Trophoblast cell (in vitro differentiated cells and primary cell): Measurements from ENCODE around the gene SORCS3.

Experiments
- DNase-seq, 2 donors: peaks; one replicate each; pipeline ENCODE4 v3.0.0-alpha.2; 2016
- H2AFZ ChIP-seq: 2 replicates; pipeline ENCODE4 v1.6.1; 2013; ENCODE audit warnings: low read length, moderate library complexity, mild to moderate bottlenecking; ENCODE audit not compliant: insufficient read depth, poor library complexity
- H2AK5ac ChIP-seq: 2 replicates; pipeline ENCODE4 v1.6.1; 2013; ENCODE audit warnings: mild to moderate bottlenecking, low read length
- H2BK120ac ChIP-seq: 2 replicates; pipeline ENCODE4 v1.6.1; 2013; ENCODE audit warnings: low read length, mild to moderate bottlenecking, moderate library complexity; ENCODE audit not compliant: insufficient read depth, poor library complexity
- H2BK12ac ChIP-seq: 2 replicates; pipeline ENCODE4 v1.6.1; 2013; ENCODE audit warnings: mild to moderate bottlenecking, low read length, moderate library complexity
- H2BK5ac ChIP-seq: 2 replicates; pipeline ENCODE4 v1.6.1; 2013; ENCODE audit warnings: low read length, low read depth, moderate library complexity, mild to moderate bottlenecking; ENCODE audit not compliant: poor library complexity
- H3K14ac ChIP-seq: 2 replicates; pipeline ENCODE4 v1.6.1; 2013; ENCODE audit warnings: mild to moderate bottlenecking, low read length
- H3K18ac ChIP-seq: 2 replicates; pipeline ENCODE4 v1.6.1; 2013; ENCODE audit warnings: mild to moderate bottlenecking, low read length
- H3K23ac ChIP-seq: 2 replicates; pipeline ENCODE4 v1.6.1; 2013; ENCODE audit warnings: low read length
- H3K27ac ChIP-seq: 2 replicates; pipeline ENCODE4 v1.5.1; 2013; ENCODE audit warnings: low read depth, mild to moderate bottlenecking, inconsistent platforms, low read length, moderate library complexity
- H3K27me3 ChIP-seq: 2 replicates; pipeline ENCODE4 v1.6.1; 2013; ENCODE audit warnings: inconsistent platforms, mild to moderate bottlenecking, low read length, moderate library complexity; ENCODE audit not compliant: insufficient read depth
- H3K36me3 ChIP-seq, 2 experiments: 1 replicate in 1 of 2; 2 replicates in 1 of 2; pipeline ENCODE4 v1.6.1; 2013; ENCODE audit warnings: low read length in 2 of 2, mild to moderate bottlenecking in 2 of 2, moderate library complexity in 1 of 2; ENCODE audit not compliant: insufficient read depth in 2 of 2, control insufficient read depth in 1 of 2
- H3K4ac ChIP-seq: 2 replicates; pipeline ENCODE4 v1.6.1; 2013; ENCODE audit warnings: low read depth, mild to moderate bottlenecking, low read length, moderate library complexity
- H3K4me1 ChIP-seq, 2 experiments: 1 replicate in 1 of 2; 2 replicates in 1 of 2; pipeline ENCODE4 v1.6.1; 2013; ENCODE audit warnings: low read length in 2 of 2, mild to moderate bottlenecking in 2 of 2, moderate library complexity in 1 of 2; ENCODE audit not compliant: insufficient read depth in 2 of 2, control insufficient read depth in 1 of 2
- H3K4me2 ChIP-seq: 2 replicates; pipeline ENCODE4 v1.6.1; 2013; ENCODE audit warnings: inconsistent platforms, mild to moderate bottlenecking, low read length, moderate library complexity
- H3K4me3 ChIP-seq: 2 replicates; pipeline ENCODE4 v1.5.1; 2013; ENCODE audit warnings: mild to moderate bottlenecking, low read depth, low read length, inconsistent platforms
- H3K79me1 ChIP-seq: one replicate; pipeline ENCODE4 v1.6.1; 2013; ENCODE audit warnings: low read length
- H3K79me2 ChIP-seq: 2 replicates; pipeline ENCODE4 v1.6.1; 2013; ENCODE audit warnings: low read length, mild to moderate bottlenecking; ENCODE audit not compliant: control insufficient read depth, insufficient read depth, poor library complexity
- H3K9ac ChIP-seq: 2 replicates; pipeline ENCODE4 v1.6.1; 2013; ENCODE audit warnings: mild to moderate bottlenecking, low read length
- H3K9me3 ChIP-seq: 2 replicates; pipeline ENCODE4 v1.6.1; 2013; ENCODE audit warnings: low read depth, mild to moderate bottlenecking, control low read depth, inconsistent platforms, low read length; ENCODE audit not compliant: insufficient read depth
- H4K12ac ChIP-seq: 2 replicates; pipeline ENCODE4 v1.6.1; 2013; ENCODE audit warnings: low read depth, mild to moderate bottlenecking, low read length, moderate library complexity
- H4K8ac ChIP-seq: 2 replicates; pipeline ENCODE4 v1.6.1; 2013; ENCODE audit warnings: low read depth, mild to moderate bottlenecking, low read length, moderate library complexity
- H4K91ac ChIP-seq: one replicate; pipeline ENCODE4 v1.6.1; 2013; ENCODE audit warnings: low read depth, mild to moderate bottlenecking, low read length, moderate library complexity
- whole genome bisulfite sequencing: extraction: QIAGEN DNeasy Blood & Tissue Kit; methylation state at CpG from one replicate; pipeline ENCODE4 v1.1.7; 2013; ENCODE audit warnings: missing lambda C conversion rate; ENCODE audit not compliant: insufficient read length, insufficient coverage; ENCODE audit errors: extremely low coverage; 5-methylcytosine and 5-hydroxymethylcytosine counted together

Gene SORCS3

DNA sequence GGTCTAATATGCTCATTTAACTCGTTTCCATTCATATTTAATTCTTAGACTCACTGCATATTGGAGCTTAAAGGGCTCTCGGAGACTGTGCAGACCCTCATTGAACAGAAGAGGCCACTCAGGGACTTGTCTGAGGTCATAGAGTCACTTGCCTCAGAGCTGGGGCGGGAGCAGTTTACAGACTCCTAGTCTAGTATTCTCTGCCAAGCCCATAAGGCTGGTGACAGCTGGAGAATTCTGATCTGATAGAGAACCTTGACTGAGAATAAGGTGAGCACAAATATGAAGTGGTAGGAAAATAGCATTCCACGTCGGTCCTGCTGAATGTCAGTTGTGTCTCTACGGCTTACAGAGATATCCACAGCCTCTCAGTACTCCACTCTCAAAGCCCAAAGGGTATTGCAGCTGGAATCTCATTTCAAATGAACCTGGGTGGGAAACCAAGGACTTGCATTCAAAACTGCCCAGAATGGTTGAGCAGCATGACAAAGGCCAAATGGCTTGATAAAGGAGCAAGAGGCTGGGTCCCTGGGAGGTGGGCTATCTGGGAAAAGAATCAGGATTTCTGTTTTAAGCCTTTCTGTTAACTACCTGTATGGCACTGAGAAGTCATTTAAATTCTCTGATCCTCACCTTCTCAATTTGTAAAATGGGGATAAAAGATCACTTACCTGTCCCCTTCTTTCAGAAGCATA is 283.2 kb downstream of the SORCS3 start:
- no CpG with 5 or more reads among the region's 6 CpGs for WGBS

DNA sequence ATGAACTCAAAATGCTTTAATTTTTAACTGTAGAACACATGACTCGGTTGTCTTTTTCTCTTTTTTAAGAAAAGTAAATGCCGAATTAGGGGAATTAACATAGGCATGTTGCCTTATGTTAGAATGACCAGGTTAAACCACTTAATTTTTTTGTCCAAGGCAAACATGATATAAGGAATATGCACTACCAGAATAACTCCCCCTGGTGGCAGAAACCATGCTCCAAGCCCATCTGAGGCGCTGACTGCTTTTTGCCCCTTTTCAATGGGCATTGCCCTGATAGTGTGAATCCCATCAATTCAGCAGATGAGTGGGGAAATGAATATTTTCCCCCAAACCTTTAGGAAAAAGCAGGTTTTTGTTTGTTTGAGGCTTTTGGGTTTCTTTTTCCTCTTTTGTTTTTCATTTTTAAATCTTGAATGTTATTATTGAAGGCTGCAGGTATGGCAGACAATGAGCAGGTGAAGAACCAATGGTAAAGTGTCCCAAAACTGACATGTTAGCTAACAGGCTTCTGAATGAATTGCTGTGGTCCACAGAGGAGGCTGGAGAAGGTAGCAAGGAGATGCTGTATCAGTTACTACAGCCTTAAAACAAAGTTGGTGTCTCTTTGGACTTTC is 284.3 kb downstream of the SORCS3 start:
- H3K23ac ChIP-seq = no peak overlapping the region
- no peak overlapping the region for H3K18ac ChIP-seq
- no peak overlapping the region for H2BK12ac ChIP-seq
- H3K4me1 ChIP-seq = no peaks in the 10 kb centered on the region
- H2AK5ac ChIP-seq = no peak overlapping the region
- no peaks in the 10 kb centered on the region for H3K36me3 ChIP-seq
- H2BK5ac ChIP-seq = no peak overlapping the region
- H3K79me1 ChIP-seq = no peaks in the 10 kb centered on the region
- no peaks in the 10 kb centered on the region for H3K27me3 ChIP-seq
- no peak overlapping the region for H2BK120ac ChIP-seq
- peak; percentile 32 to 69 for DNase-seq
- no peaks in the 10 kb centered on the region for H3K79me2 ChIP-seq
- no CpG with 5 or more reads among the region's 3 CpGs for WGBS
- no peak overlapping the region for H4K91ac ChIP-seq
- no peak overlapping the region for H3K9ac ChIP-seq
- no peak overlapping the region for H3K4me3 ChIP-seq
- H4K12ac ChIP-seq = no peak overlapping the region
- no peak overlapping the region for H3K4ac ChIP-seq
- no peak overlapping the region for H2AFZ ChIP-seq
- no peak overlapping the region for H3K14ac ChIP-seq
- H3K4me2 ChIP-seq = no peak overlapping the region
- H3K9me3 ChIP-seq = no peaks in the 10 kb centered on the region
- H3K27ac ChIP-seq = no peak overlapping the region
- no peak overlapping the region for H4K8ac ChIP-seq

More for the DNA sequence above, 283.2 kb downstream of the SORCS3 start:
- Histone ChIP-seq H3K23ac (no peak overlapping the region), H3K79me2 (no peaks in the 10 kb centered on the region), H3K9me3 (no peaks in the 10 kb centered on the region), H3K4me2 (no peak overlapping the region), H3K4me3 (no peak overlapping the region), H3K9ac (no peak overlapping the region), H3K4me1 (no peaks in the 10 kb centered on the region), H4K91ac (no peak overlapping the region), H3K27ac (no peak overlapping the region), H3K4ac (no peak overlapping the region), H3K18ac (no peak overlapping the region), H2BK12ac (no peak overlapping the region), H4K8ac (no peak overlapping the region), H2BK120ac (no peak overlapping the region), H3K36me3 (no peaks in the 10 kb centered on the region), H4K12ac (no peak overlapping the region), H2BK5ac (no peak overlapping the region), H3K14ac (no peak overlapping the region), H3K79me1 (no peaks in the 10 kb centered on the region), H2AFZ (no peak overlapping the region), H3K27me3 (no peaks in the 10 kb centered on the region), H2AK5ac (no peak overlapping the region)
- DNase-seq = no peak

- no peak overlapping the region for H4K12ac ChIP-seq
- H3K36me3 ChIP-seq = no peaks in the 10 kb centered on the region
- H2BK5ac ChIP-seq = no peak overlapping the region
- H3K27ac ChIP-seq = no peak overlapping the region
- no peak overlapping the region for H3K9ac ChIP-seq
- no peaks in the 10 kb centered on the region for H3K9me3 ChIP-seq
- no peaks in the 10 kb centered on the region for H3K79me1 ChIP-seq
- no peak overlapping the region for H3K18ac ChIP-seq
- no peak overlapping the region for H4K8ac ChIP-seq
- WGBS = no CpG with 5 or more reads among the region's 2 CpGs
- H3K4ac ChIP-seq = no peak overlapping the region
- no peak overlapping the region for H3K23ac ChIP-seq
- no peak overlapping the region for H2BK12ac ChIP-seq
- H3K14ac ChIP-seq = no peak overlapping the region
- no peaks in the 10 kb centered on the region for H3K27me3 ChIP-seq
- no peak for DNase-seq
- no peak overlapping the region for H4K91ac ChIP-seq
- H3K4me2 ChIP-seq = no peak overlapping the region
- no peaks in the 10 kb centered on the region for H3K4me1 ChIP-seq
- H2AK5ac ChIP-seq = no peak overlapping the region
- H2BK120ac ChIP-seq = no peak overlapping the region
- H3K79me2 ChIP-seq = no peaks in the 10 kb centered on the region
- no peak overlapping the region for H2AFZ ChIP-seq
- no peak overlapping the region for H3K4me3 ChIP-seq
Measured at GRCh38 chr10:104928734-104929133, 287.6 kb downstream of the SORCS3 start.

- Histone ChIP-seq H3K4me1 (no peaks in the 10 kb centered on the region), H3K79me1 (no peaks in the 10 kb centered on the region), H3K36me3 (no peaks in the 10 kb centered on the region), H2BK120ac (no peak overlapping the region), H4K8ac (no peak overlapping the region), H3K27me3 (no peaks in the 10 kb centered on the region), H3K4me2 (no peak overlapping the region), H3K27ac (no peak overlapping the region), H2AFZ (no peak overlapping the region), H2BK5ac (no peak overlapping the region), H3K14ac (no peak overlapping the region), H3K9ac (no peak overlapping the region), H3K9me3 (no peaks in the 10 kb centered on the region), H2AK5ac (no peak overlapping the region), H3K79me2 (no peaks in the 10 kb centered on the region), H4K91ac (no peak overlapping the region), H3K4me3 (no peak overlapping the region), H4K12ac (no peak overlapping the region), H3K4ac (no peak overlapping the region), H3K18ac (no peak overlapping the region), H2BK12ac (no peak overlapping the region), H3K23ac (no peak overlapping the region)
- no peak for DNase-seq
- WGBS = no CpG with 5 or more reads among the region's 2 CpGs
Measured at GRCh38 chr10:104931612-104932134, 290.6 kb downstream of the SORCS3 start.
